Tongue (tissue), 3 donors: Measurements from ENCODE around the gene CC2D2A. TPM values are rescaled to one million over a fixed set of nuclear protein-coding genes. Genes with fewer than 3 reads are reported as not detected.

Experiments used
- DNase-seq: peaks from one replicate; pipeline ENCODE4 v3.0.0-alpha.2; 2015
- small RNA-seq: library from RNA; depleted of rRNA; stranded (forward); fragments of <200 nt; gene quantifications from one replicate; pipeline ENCODE3, GENCODE V24; 2014; ENCODE audit warnings: low replicate concordance
- total RNA-seq: library from RNA; depleted of rRNA; stranded (reverse); fragments of >200 nt; gene quantifications from one replicate; pipeline ENCODE4 v1.2.3, GENCODE V29; 2014

CC2D2A gene
- total RNA-seq, 1 donor from 2014 or later = 32.3 TPM

GRCh38 chr4:15649914-15650545, 180.3 kb downstream of the CC2D2A start:
- peak; percentile 48 for DNase-seq

Small RNA genes lying within 50 kb of the gene (small RNA-seq; reads per million reads assigned to genes)
- gene AC007016.1 = not detected

Other genes with a start within 250 kb of the CC2D2A start
- gene C1QTNF7, start 41.8 kb upstream of the CC2D2A start, total RNA-seq = 15.3 TPM
- 206 TPM for gene FBXL5, start 185.5 kb downstream of the CC2D2A start, total RNA-seq
- gene FAM200B, start 211.9 kb downstream of the CC2D2A start, total RNA-seq = 42.2 TPM
- 4.7 TPM for gene BST1, start 233.2 kb downstream of the CC2D2A start, total RNA-seq